ENCODE results near the gene PLCH2.

DNA sequence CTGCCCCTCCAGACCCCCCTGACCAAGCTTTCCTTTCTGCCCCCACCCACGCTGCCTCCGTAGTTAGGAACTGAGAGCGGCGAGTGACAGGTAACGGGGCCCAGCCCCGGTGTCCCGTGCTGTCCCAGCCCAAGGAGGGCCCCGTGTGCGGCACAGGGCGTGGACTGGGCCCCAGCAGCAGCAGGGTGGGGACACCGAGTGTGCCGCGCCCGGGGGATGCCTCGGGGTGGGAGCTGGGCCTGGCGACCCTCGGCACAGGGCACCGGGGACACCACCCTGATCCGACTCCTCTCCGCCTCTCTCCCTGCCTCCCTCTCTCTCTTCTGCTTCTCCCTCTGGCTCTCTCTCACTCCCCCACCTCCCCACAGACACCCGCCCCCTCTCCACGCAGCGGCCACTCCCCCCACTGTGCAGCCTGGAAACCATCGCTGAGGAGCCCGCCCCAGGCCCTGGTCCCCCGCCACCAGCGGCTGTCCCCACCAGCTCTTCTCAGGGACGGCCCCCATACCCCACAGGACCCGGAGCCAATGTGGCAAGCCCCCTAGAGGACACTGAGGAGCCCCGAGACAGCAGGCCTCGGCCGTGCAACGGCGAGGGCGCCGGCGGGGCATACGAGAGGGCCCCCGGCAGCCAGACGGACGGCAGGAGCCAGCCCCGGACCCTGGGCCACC lies 27.6 kb downstream of the PLCH2 start:
- TF ChIP-seq, protein P1, sequence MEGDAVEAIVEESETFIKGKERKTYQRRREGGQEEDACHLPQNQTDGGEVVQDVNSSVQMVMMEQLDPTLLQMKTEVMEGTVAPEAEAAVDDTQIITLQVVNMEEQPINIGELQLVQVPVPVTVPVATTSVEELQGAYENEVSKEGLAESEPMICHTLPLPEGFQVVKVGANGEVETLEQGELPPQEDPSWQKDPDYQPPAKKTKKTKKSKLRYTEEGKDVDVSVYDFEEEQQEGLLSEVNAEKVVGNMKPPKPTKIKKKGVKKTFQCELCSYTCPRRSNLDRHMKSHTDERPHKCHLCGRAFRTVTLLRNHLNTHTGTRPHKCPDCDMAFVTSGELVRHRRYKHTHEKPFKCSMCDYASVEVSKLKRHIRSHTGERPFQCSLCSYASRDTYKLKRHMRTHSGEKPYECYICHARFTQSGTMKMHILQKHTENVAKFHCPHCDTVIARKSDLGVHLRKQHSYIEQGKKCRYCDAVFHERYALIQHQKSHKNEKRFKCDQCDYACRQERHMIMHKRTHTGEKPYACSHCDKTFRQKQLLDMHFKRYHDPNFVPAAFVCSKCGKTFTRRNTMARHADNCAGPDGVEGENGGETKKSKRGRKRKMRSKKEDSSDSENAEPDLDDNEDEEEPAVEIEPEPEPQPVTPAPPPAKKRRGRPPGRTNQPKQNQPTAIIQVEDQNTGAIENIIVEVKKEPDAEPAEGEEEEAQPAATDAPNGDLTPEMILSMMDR (IDR thresholded peaks at IDR 0.05; ENCODE audit: borderline replicate concordance, extremely low read depth, low read length, poor library complexity, severe bottlenecking) = no peak
- TF ChIP-seq EZH2 (IDR thresholded peaks at IDR 0.05; ENCODE audit: borderline replicate concordance, low read depth, low read length, severe bottlenecking) = no peak

Measured in DND-41 (cell line).